Limb (tissue), 2 donors: ENCODE results near the gene PPP2R5B.
A peak's percentile ranks its signal among the peaks of the same experiment; 100 is the strongest.

ENCODE experiments used
- DNase-seq, 2 donors: peaks; one replicate each; pipeline ENCODE4 v3.0.0-alpha.2; 2016; ENCODE audit errors: extremely low spot score in 2 of 2

The PPP2R5B gene

GRCh38 chr11:64888729-64889511 lies 35.6 kb upstream of the PPP2R5B start:
- DNase-seq: no peak

- no peak for DNase-seq
Measured at GRCh38 chr11:64890522-64890939, 34.0 kb upstream of the PPP2R5B start.

- DNase-seq: no peak
Measured at GRCh38 chr11:64891215-64891848, 33.2 kb upstream of the PPP2R5B start.

- DNase-seq: no peak
Measured at GRCh38 chr11:64891880-64892279, 32.6 kb upstream of the PPP2R5B start.

GRCh38 chr11:64892411-64892831 lies 32.1 kb upstream of the PPP2R5B start:
- no peak for DNase-seq

- no peak for DNase-seq
Measured at GRCh38 chr11:64892838-64893193, 31.7 kb upstream of the PPP2R5B start.

GRCh38 chr11:64893194-64894069 lies 31.1 kb upstream of the PPP2R5B start:
- DNase-seq: no peak

GRCh38 chr11:64894070-64894811 lies 30.2 kb upstream of the PPP2R5B start:
- peak in 1 of 2 donors; percentile 86 for DNase-seq

- no peak for DNase-seq
Measured at GRCh38 chr11:64894812-64895452, 29.6 kb upstream of the PPP2R5B start.

GRCh38 chr11:64896448-64897022 lies 28.0 kb upstream of the PPP2R5B start:
- no peak for DNase-seq

- no peak for DNase-seq
Measured at GRCh38 chr11:64897381-64898075, 27.0 kb upstream of the PPP2R5B start.

GRCh38 chr11:64898076-64898445 lies 26.4 kb upstream of the PPP2R5B start:
- DNase-seq: no peak

GRCh38 chr11:64898541-64898940 lies 25.9 kb upstream of the PPP2R5B start:
- DNase-seq: no peak

- no peak for DNase-seq
Measured at GRCh38 chr11:64900263-64900678, 24.2 kb upstream of the PPP2R5B start.

GRCh38 chr11:64900774-64901173 lies 23.7 kb upstream of the PPP2R5B start:
- DNase-seq: no peak

GRCh38 chr11:64902102-64902900 lies 22.2 kb upstream of the PPP2R5B start:
- DNase-seq: no peak

GRCh38 chr11:64903291-64903833 lies 21.1 kb upstream of the PPP2R5B start:
- no peak for DNase-seq

GRCh38 chr11:64905516-64906313 lies 18.8 kb upstream of the PPP2R5B start:
- DNase-seq: no peak
